Measurements from ENCODE around the gene AUTS2. TPM values are rescaled to one million over a fixed set of nuclear protein-coding genes. Genes with fewer than 3 reads are reported as not detected.

AUTS2 gene
- total and polyA plus RNA-seq, 2 of the 8 experiments (the other 6 are each of a cell fraction or from before 2014, with no cell fraction given) = 25.9 to 101 TPM

DNA sequence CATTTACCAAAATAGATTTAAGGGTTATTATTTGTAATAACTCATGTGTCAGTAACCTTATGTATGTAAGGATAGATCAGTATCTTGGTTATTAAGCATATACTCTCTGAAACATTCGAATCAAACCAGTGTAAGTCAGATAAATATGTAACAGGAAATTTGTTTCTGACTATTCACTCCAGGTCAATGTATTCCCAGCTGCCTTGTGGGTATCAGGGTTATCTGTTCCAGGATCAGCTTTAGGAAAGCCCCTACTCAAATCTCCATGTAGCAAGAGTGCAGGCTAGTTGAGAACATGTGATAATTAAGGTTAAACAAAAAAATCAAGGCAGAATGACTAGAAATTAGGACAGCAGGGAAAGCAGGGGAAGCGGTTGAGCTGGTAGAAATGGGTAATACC is 201.7 kb downstream of the AUTS2 start:
- Histone ChIP-seq H2AK5ac (ENCODE audit: low read depth, low read length) (no peak overlapping the region), H2AFZ (ENCODE audit: low read length) (no peak overlapping the region), H4K5ac (ENCODE audit: insufficient read length, low read depth, low read length) (no peak overlapping the region), H3K79me2 (ENCODE audit: control insufficient read depth in 1 of 2, insufficient read depth in 2 of 2, low read length in 2 of 2) (no peaks in the 10 kb centered on the region), H4K20me1 (replicated peaks in 1 of 2; ENCODE audit: control insufficient read depth in 1 of 2, insufficient read depth in 2 of 2, low read length in 2 of 2) (no peaks in the 10 kb centered on the region), H3K23ac (ENCODE audit: insufficient read length) (no peak overlapping the region), H3K27me3 (replicated peaks in 1 of 4; ENCODE audit: control insufficient read depth in 3 of 4, extremely low read depth in 1 of 4, insufficient read depth in 3 of 4, low read length in 3 of 4) (peaks cover 0 to 2% (median 0%) of the 10 kb centered on the region in 4 experiments; a peak in 2 of 7 replicates), H3K36me3 (ENCODE audit: control insufficient read depth in 2 of 4, insufficient read depth in 4 of 4, low read length in 3 of 4) (no peaks in the 10 kb centered on the region), H2BK15ac (ENCODE audit: low read length) (no peak overlapping the region), H3K18ac (ENCODE audit: extremely low read depth, low read length) (no peak overlapping the region), H4K8ac (ENCODE audit: extremely low read depth, insufficient read depth, low read length) (no peak overlapping the region), H3K4me2 (ENCODE audit: insufficient read depth in 1 of 2, low read depth in 2 of 2, low read length in 2 of 2) (no peak overlapping the region), H3K27ac (ENCODE audit: low read depth, low read length) (no peak overlapping the region), H3K4me1 (replicated peaks in 1 of 4; ENCODE audit: control insufficient read depth in 3 of 4, insufficient read depth in 4 of 4, low read length in 3 of 4) (no peaks in the 10 kb centered on the region), H3K79me1 (ENCODE audit: low read depth, low read length) (no peaks in the 10 kb centered on the region), H2BK120ac (replicated peaks; ENCODE audit: low read depth, low read length) (no peak overlapping the region), H3K9ac (replicated peaks in 1 of 4; ENCODE audit: extremely low read depth in 1 of 4, low read depth in 3 of 4, low read length in 3 of 4) (no peak overlapping the region), H2BK20ac (ENCODE audit: low read length) (no peak overlapping the region), H3K14ac (ENCODE audit: insufficient read length) (no peak overlapping the region), H4K91ac (replicated peaks; ENCODE audit: insufficient read length, low read length) (no peak overlapping the region), H3K56ac (replicated peaks; ENCODE audit: insufficient read length, low read depth, low read length) (no peak overlapping the region), H3K23me2 (ENCODE audit: low read depth, low read length) (0 out of 2 replicates have a peak, but pooled peaks cover 2% of the 10 kb centered on the region), H2BK12ac (ENCODE audit: low read depth, low read length) (no peak overlapping the region), H2BK5ac (ENCODE audit: low read depth, low read length) (no peak overlapping the region), H3K4ac (replicated peaks; ENCODE audit: insufficient read length, low read depth, low read length) (no peak overlapping the region), H3K9me3 (ENCODE audit: insufficient read depth in 2 of 2, low read depth in 1 of 2, low read length in 1 of 2) (no peaks in the 10 kb centered on the region), H3K4me3 (ENCODE audit: extremely low read depth in 1 of 4, insufficient read depth in 2 of 4, low read depth in 3 of 4, low read length in 4 of 4) (no peak overlapping the region)
- ChIA-PET CTCF (ENCODE audit: partially characterized antibody) (interaction anchor here (1.0 to 1.5 kb wide), 9 partner anchors 9 to 144 kb away, joined by 3 to 6 read pairs (median 3); no protein-coding TSS in a partner anchor), POLR2A (ENCODE audit: partially characterized antibody) (interaction anchor here (0.7 kb wide), 1 partner anchor 29 kb away, joined by 3 read pairs; no protein-coding TSS in a partner anchor)
- 85% methylated on average over 2 of the region's 2 CpGs; no CpG with 5 or more reads in 1 of the 2 experiments for WGBS, 2 experiments (ENCODE audit: extremely low coverage in 1 of 2, insufficient coverage in 1 of 2, insufficient read length in 1 of 2, insufficient replicate concordance in 2 of 2, low coverage in 1 of 2, low lambda C conversion rate in 2 of 2, missing lambda C conversion rate in 1 of 2)
- FAIRE-seq (no peak), DNase-seq (ENCODE audit: low read depth in 1 of 2, low spot score in 2 of 2) (no peak)
- TF ChIP-seq TAF7 (optimal IDR thresholded peaks at IDR 0.05; ENCODE audit: borderline replicate concordance, low read depth, low read length) = no peak
- TF ChIP-seq CTBP2 (IDR thresholded peaks at IDR 0.05; ENCODE audit: borderline replicate concordance, insufficient read depth, insufficient read length, low read length) = no peak
- TF ChIP-seq GABPA (IDR thresholded peaks at IDR 0.05; ENCODE audit: borderline replicate concordance, insufficient read depth, low read length) = no peak
- TF ChIP-seq FOSL1 (IDR thresholded peaks at IDR 0.05; ENCODE audit: insufficient read depth, low read depth, low read length) = no peak
- TF ChIP-seq NRF1 (IDR thresholded peaks at IDR 0.05; ENCODE audit: low read depth, low read length) = no peak
- TF ChIP-seq RAD21 (IDR thresholded peaks at IDR 0.05 in 1 of 2, conservative IDR thresholded peaks at IDR 0.05 in 1 of 2; ENCODE audit: low read depth in 2 of 2, low read length in 2 of 2) = no peak
- TF ChIP-seq ASH2L (IDR thresholded peaks at IDR 0.05; ENCODE audit: low read length) = no peak
- no peak for TF ChIP-seq CEBPB (IDR thresholded peaks at IDR 0.05; ENCODE audit: low read depth, low read length)
- no peak for TF ChIP-seq TBP (IDR thresholded peaks at IDR 0.05; ENCODE audit: low read depth, low read length)
- no peak for TF ChIP-seq TCF12 (IDR thresholded peaks at IDR 0.05; ENCODE audit: low read depth, low read length)
